ENCODE measurements around the gene CST11.

Gene CST11

DNA sequence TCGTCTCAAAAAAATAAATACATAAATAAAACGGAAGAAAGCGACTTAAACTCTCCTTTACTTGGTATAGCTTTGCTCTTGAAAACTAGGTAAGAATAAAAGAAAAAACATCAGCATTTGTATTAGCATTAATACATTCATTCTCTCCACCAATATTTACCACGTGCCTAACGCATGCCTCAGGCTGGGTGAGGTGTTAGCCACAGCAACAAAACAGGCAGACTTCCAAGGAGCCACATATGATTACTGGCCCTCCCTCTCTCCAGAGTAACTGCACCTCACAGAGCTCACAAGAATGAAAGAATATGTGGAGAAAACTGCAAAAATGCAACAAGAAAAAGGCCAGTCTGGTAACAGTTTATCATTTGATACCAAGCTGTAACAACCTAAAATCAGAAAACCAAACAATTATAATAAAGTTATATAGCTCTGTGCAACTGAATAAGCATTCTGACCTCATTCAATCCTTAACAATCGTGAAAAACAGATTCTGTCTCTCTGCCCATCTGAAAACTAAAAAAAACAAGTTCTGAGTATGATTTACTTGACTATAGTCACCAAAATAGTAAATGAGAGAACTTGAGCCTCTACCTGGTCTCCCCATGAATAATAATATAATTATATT lies 36.6 kb downstream of the CST11 start:
- no peaks in the 10 kb centered on the region for H3K9me3 ChIP-seq (ENCODE audit: control insufficient read depth, insufficient read depth, low read length)
- H3K4me1 ChIP-seq (ENCODE audit: control insufficient read depth, insufficient read depth, low read length), result peaks cover 4% of the 10 kb centered on the region
- H3K27me3 ChIP-seq (ENCODE audit: control insufficient read depth, insufficient read depth, low read length), result no peaks in the 10 kb centered on the region
- H3K36me3 ChIP-seq (ENCODE audit: control insufficient read depth, insufficient read depth, low read length), result no peaks in the 10 kb centered on the region
- no peak overlapping the region for H3K9ac ChIP-seq (ENCODE audit: low read depth, low read length)
- no peak overlapping the region for H3K4me3 ChIP-seq (ENCODE audit: low read depth, low read length)

DNA sequence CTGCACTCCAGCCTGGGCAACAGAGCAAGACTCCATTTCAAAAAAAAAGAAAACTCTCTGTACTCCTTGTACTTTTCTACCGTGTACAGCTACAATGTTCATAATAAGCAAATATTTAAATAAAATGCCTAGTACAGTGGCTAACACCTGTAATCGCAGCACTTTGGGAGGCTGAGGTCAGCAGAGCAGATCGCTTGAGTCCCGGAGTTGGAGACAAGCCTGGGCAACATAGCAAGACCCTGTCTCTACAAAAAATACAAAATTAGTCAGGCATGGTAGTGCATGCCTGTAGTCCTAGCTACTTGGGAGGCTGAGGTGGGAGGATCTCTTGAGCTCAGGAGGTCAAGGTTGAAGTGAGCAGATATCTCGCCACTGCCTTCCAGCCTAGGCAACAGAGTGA lies 37.1 kb downstream of the CST11 start:
- Histone ChIP-seq H3K27me3 (ENCODE audit: control insufficient read depth, insufficient read depth, low read length) (no peaks in the 10 kb centered on the region), H3K9ac (ENCODE audit: low read depth, low read length) (no peak overlapping the region), H3K9me3 (ENCODE audit: control insufficient read depth, insufficient read depth, low read length) (no peaks in the 10 kb centered on the region), H3K4me3 (ENCODE audit: low read depth, low read length) (no peak overlapping the region), H3K36me3 (ENCODE audit: control insufficient read depth, insufficient read depth, low read length) (no peaks in the 10 kb centered on the region), H3K4me1 (ENCODE audit: control insufficient read depth, insufficient read depth, low read length) (peaks cover 4% of the 10 kb centered on the region)

DNA sequence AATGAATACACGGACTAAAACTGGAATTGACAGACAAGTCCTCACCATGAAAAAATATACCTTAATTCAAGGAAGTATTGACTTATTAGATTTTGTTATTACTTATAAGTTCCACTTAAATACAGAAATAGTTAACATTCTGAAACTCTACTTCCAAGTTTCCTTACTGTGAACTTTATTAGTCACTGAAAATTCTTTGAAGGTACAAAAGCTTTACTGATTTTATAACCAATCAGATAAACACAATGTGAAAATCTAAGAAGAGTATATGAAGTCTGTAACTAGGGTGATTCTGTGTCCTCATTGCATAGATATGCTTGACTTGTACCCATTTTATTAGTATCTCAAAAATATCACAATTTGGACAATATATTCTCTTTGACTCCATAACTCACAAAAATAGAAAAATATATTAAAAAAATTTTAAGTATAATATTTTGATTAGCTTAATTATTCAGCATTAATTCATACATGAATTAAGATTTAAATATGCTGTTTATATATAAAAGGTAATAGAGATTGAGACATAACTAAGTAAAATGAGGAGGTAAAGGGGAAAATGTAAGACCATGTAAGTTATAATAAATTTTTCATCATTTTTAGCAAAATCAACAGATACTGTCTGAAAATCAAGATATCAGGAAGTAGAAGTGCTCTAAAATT lies 38.0 kb downstream of the CST11 start:
- Histone ChIP-seq H3K36me3 (ENCODE audit: control insufficient read depth, insufficient read depth, low read length) (no peaks in the 10 kb centered on the region), H3K4me1 (ENCODE audit: control insufficient read depth, insufficient read depth, low read length) (peaks cover 5% of the 10 kb centered on the region), H3K27me3 (ENCODE audit: control insufficient read depth, insufficient read depth, low read length) (no peaks in the 10 kb centered on the region), H3K9me3 (ENCODE audit: control insufficient read depth, insufficient read depth, low read length) (no peaks in the 10 kb centered on the region), H3K4me3 (ENCODE audit: low read depth, low read length) (no peak overlapping the region), H3K9ac (ENCODE audit: low read depth, low read length) (no peak overlapping the region)

DNA sequence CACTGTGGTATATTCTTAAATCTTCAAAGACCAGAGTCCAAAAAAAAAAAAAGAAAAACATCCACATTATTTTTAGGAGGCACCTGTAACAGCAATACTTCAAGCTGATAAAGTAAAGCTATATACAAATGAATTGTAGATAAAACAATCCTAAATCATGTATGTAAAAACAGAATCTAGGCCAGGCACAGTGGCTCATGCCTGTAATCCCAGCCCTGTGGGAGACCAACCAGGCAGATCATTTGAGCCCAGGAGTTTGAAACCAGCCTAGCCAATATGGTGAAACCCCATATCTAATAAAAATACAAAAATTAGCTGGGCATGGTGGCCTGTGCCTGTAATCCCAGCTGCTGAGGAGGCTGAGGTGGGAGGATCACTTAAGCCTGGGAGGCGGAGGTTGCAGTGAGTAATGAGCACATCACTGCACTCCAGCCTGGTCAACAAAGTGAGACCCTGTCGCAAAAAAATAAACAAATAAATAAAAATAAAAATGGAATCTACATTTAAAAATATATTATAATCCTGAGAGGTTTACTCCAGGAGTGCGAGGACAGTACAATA lies 38.7 kb downstream of the CST11 start:
- no peak overlapping the region for H3K4me3 ChIP-seq (ENCODE audit: low read depth, low read length)
- H3K9me3 ChIP-seq (ENCODE audit: control insufficient read depth, insufficient read depth, low read length), result no peaks in the 10 kb centered on the region
- no peaks in the 10 kb centered on the region for H3K36me3 ChIP-seq (ENCODE audit: control insufficient read depth, insufficient read depth, low read length)
- no peaks in the 10 kb centered on the region for H3K27me3 ChIP-seq (ENCODE audit: control insufficient read depth, insufficient read depth, low read length)
- H3K9ac ChIP-seq (ENCODE audit: low read depth, low read length), result no peak overlapping the region
- peaks cover 4% of the 10 kb centered on the region for H3K4me1 ChIP-seq (ENCODE audit: control insufficient read depth, insufficient read depth, low read length)

DNA sequence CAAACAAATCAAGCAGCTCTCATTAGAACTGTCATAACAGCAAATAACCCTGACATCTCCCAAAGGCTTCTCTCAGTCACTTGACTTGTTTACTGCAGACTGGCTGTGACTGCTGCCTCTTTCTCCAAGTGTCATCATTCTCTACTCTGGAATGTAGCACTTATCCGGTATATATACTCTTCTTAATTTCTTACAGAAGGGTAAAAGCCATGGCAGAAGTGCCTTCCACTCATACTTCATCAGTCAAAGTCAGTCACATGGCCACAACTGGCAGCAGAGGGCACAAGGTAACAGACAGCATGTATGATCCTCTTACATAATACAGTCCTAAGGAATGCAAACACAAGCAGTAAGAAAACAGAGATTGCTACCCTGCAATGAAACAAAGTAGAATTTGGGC lies 40.6 kb downstream of the CST11 start:
- H3K27me3 ChIP-seq (ENCODE audit: control insufficient read depth, insufficient read depth, low read length), result no peaks in the 10 kb centered on the region
- H3K9ac ChIP-seq (ENCODE audit: low read depth, low read length), result no peak overlapping the region
- H3K36me3 ChIP-seq (ENCODE audit: control insufficient read depth, insufficient read depth, low read length), result no peaks in the 10 kb centered on the region
- no peak overlapping the region for H3K4me3 ChIP-seq (ENCODE audit: low read depth, low read length)
- H3K9me3 ChIP-seq (ENCODE audit: control insufficient read depth, insufficient read depth, low read length), result no peaks in the 10 kb centered on the region
- H3K4me1 ChIP-seq (ENCODE audit: control insufficient read depth, insufficient read depth, low read length), result peaks cover 4% of the 10 kb centered on the region

DNA sequence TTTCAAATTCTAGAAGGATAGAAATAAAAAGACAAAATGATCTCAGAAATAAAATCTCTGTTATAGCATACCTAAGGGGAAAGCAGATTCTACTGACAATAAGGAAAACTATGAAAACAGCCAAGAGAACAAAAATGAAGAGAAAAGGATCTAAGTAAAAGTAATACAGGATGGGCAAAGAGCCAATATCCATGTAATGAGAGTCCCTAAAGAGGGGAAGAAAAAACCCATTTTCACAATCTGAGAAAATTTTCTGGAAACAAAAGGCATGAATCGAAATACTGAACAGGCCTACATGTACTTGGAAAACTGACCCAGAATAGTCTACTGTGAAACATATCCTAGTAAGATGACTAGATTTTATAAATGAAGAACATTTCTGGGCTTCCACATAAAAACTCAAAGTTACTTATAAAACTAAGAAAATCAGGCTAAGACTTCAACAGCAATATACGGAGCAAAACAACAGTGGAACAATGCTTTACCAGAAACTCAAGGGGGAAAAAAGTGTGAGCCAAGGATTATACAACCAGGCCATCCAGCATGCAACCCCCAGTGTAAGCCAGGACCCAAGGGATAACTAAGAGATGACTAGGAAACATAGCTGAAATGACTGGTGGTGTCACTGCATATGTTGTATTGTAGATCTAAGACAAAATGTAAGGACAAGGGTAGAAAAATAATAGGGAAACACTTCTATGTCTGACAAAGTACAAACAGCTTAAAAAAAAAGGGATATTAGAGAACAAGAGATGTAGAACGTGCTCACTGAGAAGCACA lies 41.6 kb downstream of the CST11 start:
- no peaks in the 10 kb centered on the region for H3K9me3 ChIP-seq (ENCODE audit: control insufficient read depth, insufficient read depth, low read length)

DNA sequence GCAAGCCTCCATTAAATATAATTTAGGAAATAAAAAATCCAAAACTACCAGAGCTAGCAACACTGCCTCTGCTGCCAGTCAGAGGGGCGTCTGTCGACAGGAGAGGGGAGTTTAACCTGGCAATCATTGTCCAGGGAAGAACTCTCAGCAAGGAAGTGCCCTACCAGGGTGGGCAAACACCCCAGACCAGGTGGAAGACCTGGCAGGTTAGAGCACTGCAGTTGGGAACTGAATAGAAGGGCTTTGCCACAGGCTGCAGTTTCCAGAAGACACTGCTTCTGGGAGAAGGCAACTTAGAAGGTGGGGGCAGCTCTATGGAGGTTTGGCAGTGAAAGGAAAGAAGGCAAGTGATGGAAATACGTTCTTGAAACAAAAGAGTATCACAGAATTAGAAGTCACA lies 42.9 kb downstream of the CST11 start:
- no peaks in the 10 kb centered on the region for H3K9me3 ChIP-seq (ENCODE audit: control insufficient read depth, insufficient read depth, low read length)
- H3K9ac ChIP-seq (ENCODE audit: low read depth, low read length), result no peak overlapping the region
- no peak overlapping the region for H3K4me3 ChIP-seq (ENCODE audit: low read depth, low read length)
- no peaks in the 10 kb centered on the region for H3K36me3 ChIP-seq (ENCODE audit: control insufficient read depth, insufficient read depth, low read length)
- no peaks in the 10 kb centered on the region for H3K27me3 ChIP-seq (ENCODE audit: control insufficient read depth, insufficient read depth, low read length)
- H3K4me1 ChIP-seq (ENCODE audit: control insufficient read depth, insufficient read depth, low read length), result peaks cover 4% of the 10 kb centered on the region

More for the DNA sequence above, 41.6 kb downstream of the CST11 start:
- Histone ChIP-seq H3K9ac (ENCODE audit: low read depth, low read length) (no peak overlapping the region), H3K4me3 (ENCODE audit: low read depth, low read length) (no peak overlapping the region), H3K4me1 (ENCODE audit: control insufficient read depth, insufficient read depth, low read length) (peaks cover 4% of the 10 kb centered on the region), H3K27me3 (ENCODE audit: control insufficient read depth, insufficient read depth, low read length) (no peaks in the 10 kb centered on the region), H3K36me3 (ENCODE audit: control insufficient read depth, insufficient read depth, low read length) (no peaks in the 10 kb centered on the region)

DNA sequence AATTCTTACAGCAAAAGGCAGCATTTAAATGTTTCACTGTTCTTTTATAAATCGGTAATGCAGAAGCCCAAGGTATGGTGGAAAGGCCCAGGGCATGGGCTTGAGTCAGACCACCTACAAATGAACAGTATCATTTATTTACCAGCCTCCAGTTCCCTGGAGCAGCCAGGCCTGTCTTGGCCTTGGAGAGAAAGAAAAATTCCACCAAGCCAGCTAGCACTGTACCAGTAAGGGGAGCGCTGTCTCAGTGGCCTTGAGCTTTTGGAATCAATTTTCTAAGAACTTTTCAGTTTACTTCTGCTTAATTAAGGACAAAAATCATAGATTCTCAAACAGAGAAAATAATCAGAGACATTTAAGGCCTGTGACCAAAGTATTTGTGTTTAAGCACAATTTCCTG lies 43.7 kb downstream of the CST11 start:
- no peak overlapping the region for H3K9ac ChIP-seq (ENCODE audit: low read depth, low read length)
- H3K27me3 ChIP-seq (ENCODE audit: control insufficient read depth, insufficient read depth, low read length), result no peaks in the 10 kb centered on the region
- no peak overlapping the region for H3K4me3 ChIP-seq (ENCODE audit: low read depth, low read length)
- no peaks in the 10 kb centered on the region for H3K9me3 ChIP-seq (ENCODE audit: control insufficient read depth, insufficient read depth, low read length)
- H3K4me1 ChIP-seq (ENCODE audit: control insufficient read depth, insufficient read depth, low read length), result peaks cover 4% of the 10 kb centered on the region
- no peaks in the 10 kb centered on the region for H3K36me3 ChIP-seq (ENCODE audit: control insufficient read depth, insufficient read depth, low read length)

DNA sequence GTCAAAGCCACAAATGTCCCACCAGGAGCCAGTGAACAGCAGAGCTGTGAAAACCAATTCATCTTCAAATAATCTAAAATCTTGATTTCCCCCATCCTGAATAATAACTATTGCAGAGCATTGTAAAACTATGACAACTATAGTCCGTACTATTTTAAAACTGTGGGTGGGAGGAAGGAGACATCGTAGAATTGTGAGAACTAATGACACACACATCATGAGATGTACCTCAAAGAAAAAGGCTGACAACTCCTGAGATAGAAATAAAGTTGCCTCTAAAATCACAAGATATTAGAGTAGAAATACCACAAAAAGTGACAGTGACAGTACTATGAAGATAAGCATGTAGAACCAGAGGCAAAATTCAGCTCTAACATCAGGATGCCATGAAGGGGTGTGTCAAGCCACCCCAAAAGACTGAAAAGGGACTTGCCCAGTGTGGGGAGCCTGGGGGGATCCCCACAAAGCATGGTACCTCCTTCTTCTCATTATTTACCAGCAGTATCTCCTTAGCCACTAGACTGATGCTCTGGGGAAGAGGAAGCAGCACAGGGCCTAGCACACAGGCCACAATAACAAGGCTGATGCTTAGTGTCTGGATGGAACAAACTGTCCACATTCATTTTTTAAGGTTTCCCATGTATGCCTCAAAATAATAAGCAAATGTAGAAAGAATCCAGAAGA lies 44.8 kb downstream of the CST11 start:
- Histone ChIP-seq H3K36me3 (ENCODE audit: control insufficient read depth, insufficient read depth, low read length) (no peaks in the 10 kb centered on the region), H3K27me3 (ENCODE audit: control insufficient read depth, insufficient read depth, low read length) (no peaks in the 10 kb centered on the region), H3K9me3 (ENCODE audit: control insufficient read depth, insufficient read depth, low read length) (no peaks in the 10 kb centered on the region), H3K9ac (ENCODE audit: low read depth, low read length) (no peak overlapping the region), H3K4me1 (ENCODE audit: control insufficient read depth, insufficient read depth, low read length) (peaks cover 4% of the 10 kb centered on the region), H3K4me3 (ENCODE audit: low read depth, low read length) (no peak overlapping the region)

DNA sequence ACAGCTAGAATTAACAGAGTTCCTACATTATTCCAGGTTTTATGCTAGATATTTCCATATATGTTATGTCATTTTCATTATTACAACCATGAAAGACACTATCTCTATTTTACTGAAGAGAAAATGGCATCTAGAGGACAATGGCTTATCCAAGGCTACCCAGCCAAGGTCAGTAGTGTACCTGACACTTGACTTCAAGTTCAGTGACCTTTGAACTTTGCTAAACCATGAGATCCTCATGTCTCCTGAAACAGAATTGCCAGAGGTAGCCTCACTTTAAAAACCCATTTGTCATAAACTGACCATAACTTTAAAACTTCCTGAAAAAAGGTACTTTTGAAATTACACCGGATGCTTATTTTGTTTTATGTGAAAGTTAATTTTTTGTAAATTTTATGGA lies 45.8 kb downstream of the CST11 start:
- Histone ChIP-seq H3K9me3 (ENCODE audit: control insufficient read depth, insufficient read depth, low read length) (no peaks in the 10 kb centered on the region), H3K4me3 (ENCODE audit: low read depth, low read length) (no peak overlapping the region), H3K9ac (ENCODE audit: low read depth, low read length) (no peak overlapping the region)

DNA sequence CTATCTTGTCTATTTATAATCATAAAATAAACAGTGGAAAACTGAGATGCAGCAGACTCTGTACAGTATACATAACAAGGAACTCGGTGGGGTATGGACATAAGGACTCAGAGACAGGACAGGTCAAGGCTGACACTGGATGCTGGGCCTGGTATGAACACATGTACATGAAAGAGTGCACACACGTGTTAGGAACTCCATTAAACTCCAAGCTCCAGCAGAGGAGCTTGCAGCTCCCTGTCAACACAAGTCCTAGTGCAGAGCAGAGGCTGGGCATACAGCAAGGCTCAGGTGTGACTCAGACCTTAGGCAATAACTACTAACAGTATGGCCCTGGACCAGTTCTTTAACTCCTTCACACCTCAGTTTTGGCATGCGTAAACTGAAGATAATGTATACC lies 48.5 kb downstream of the CST11 start:
- Histone ChIP-seq H3K9ac (ENCODE audit: low read depth, low read length) (no peak overlapping the region), H3K4me3 (ENCODE audit: low read depth, low read length) (no peak overlapping the region), H3K27me3 (ENCODE audit: control insufficient read depth, insufficient read depth, low read length) (no peaks in the 10 kb centered on the region), H3K36me3 (ENCODE audit: control insufficient read depth, insufficient read depth, low read length) (no peaks in the 10 kb centered on the region), H3K9me3 (ENCODE audit: control insufficient read depth, insufficient read depth, low read length) (no peaks in the 10 kb centered on the region), H3K4me1 (ENCODE audit: control insufficient read depth, insufficient read depth, low read length) (no peaks in the 10 kb centered on the region)

More for the DNA sequence above, 45.8 kb downstream of the CST11 start:
- H3K36me3 ChIP-seq (ENCODE audit: control insufficient read depth, insufficient read depth, low read length), result no peaks in the 10 kb centered on the region
- no peaks in the 10 kb centered on the region for H3K27me3 ChIP-seq (ENCODE audit: control insufficient read depth, insufficient read depth, low read length)
- peaks cover 4% of the 10 kb centered on the region for H3K4me1 ChIP-seq (ENCODE audit: control insufficient read depth, insufficient read depth, low read length)
